ENCODE results near the gene IPO4. TPM values are rescaled to one million over a fixed set of nuclear protein-coding genes. Genes with fewer than 3 reads are reported as not detected.

The IPO4 gene
- total RNA-seq (2021; ENCODE audit: unreplicated experiment) (102 TPM), Bru-seq, nascent RNA (percentile 75 among the genes with signal in this experiment), BruChase-seq, experiment 1, labeled RNA remaining after a 6-hour chase (percentile 91 among the genes with signal in this experiment), BruChase-seq, experiment 2, labeled RNA remaining after a 2-hour chase (percentile 87 among the genes with signal in this experiment)
- 45.2 and 47.1 TPM in 2 replicates for polyA plus RNA-seq (2012)
- long read RNA-seq, transcript IPO4-201 (30 exons, 3,646 nt): major isoform, 25 of 85 reads
- long read RNA-seq, partial matches to known transcripts: 23 of 85 reads
- long read RNA-seq, other reads (novel, unspliced or antisense): 37 of 85 reads

- ATAC-seq (peak; percentile 90), DNase-seq (ENCODE audit: low read depth, low spot score) (peak; percentile 95)
- H3K4me3 ChIP-seq (replicated peaks in 1 of 2; ENCODE audit: low read depth in 1 of 2, low read length in 2 of 2): peak within 1 kb of the TSS; percentile 89 to 94
- H2AFZ ChIP-seq (ENCODE audit: low read depth, low read length, poor library complexity, severe bottlenecking): no peak within 1 kb of the TSS
- POLR2A ChIA-PET: interaction anchor here (0.8 to 1.6 kb wide), 7 partner anchors 25 to 94 kb away, joined by 3 to 5 read pairs (median 3); partner anchors contain the start of genes CHMP4A, DCAF11, EMC9 and NRL
- H3K9me3 ChIP-seq (ENCODE audit: control insufficient read depth in 1 of 2, insufficient read depth in 1 of 2, low read depth in 1 of 2, low read length in 2 of 2): no peaks in the 10 kb centered on the region
- CTCF ChIA-PET: interaction anchor here (0.8 to 1.5 kb wide), 2 partner anchors 27 to 243 kb away, joined by 3 to 4 read pairs; partner anchors contain the start of gene IRF9
- H3K9ac ChIP-seq (ENCODE audit: low read length): peak within 1 kb of the TSS; percentile 77
- no peaks in the 10 kb centered on the region for H3K9me2 ChIP-seq (ENCODE audit: insufficient read depth)
- H3K36me3 ChIP-seq (ENCODE audit: control insufficient read depth in 1 of 2, insufficient read depth in 2 of 2, low read length in 2 of 2): peaks cover 39 to 42% of the 10 kb centered on the region in 2 experiments; a peak in 3 of 4 replicates
- BruUV-seq (replicated peaks): no TSS peak
- H3K4me2 ChIP-seq (ENCODE audit: low read length): peak within 1 kb of the TSS; percentile 91
- H3K27ac ChIP-seq (ENCODE audit: low read depth, low read length): peak within 1 kb of the TSS; percentile 98
- intact Hi-C loops (cut with micrococcal nuclease): no loop called here
- no peaks in the 10 kb centered on the region for H4K20me1 ChIP-seq (ENCODE audit: insufficient read depth)
- H3K79me2 ChIP-seq (ENCODE audit: insufficient read depth, low read length): peaks cover 45% of the 10 kb centered on the region
- H3K27me3 ChIP-seq (ENCODE audit: insufficient read depth, low read length): no peaks in the 10 kb centered on the region
- H3K4me1 ChIP-seq (ENCODE audit: control insufficient read depth in 1 of 2, insufficient read depth in 2 of 2, low read length in 2 of 2): peaks cover 16 to 17% of the 10 kb centered on the region in 2 experiments
- RAD21 ChIA-PET (ENCODE audit: low non-redundant PET in 1 of 2, low total read pairs in 2 of 2, uncharacterized antibody in 2 of 2, unreplicated experiment in 2 of 2): no interaction called here
- peak; percentile 65 for TF ChIP-seq TCF7L2 (IDR thresholded peaks at IDR 0.05; ENCODE audit: borderline replicate concordance, extremely low read depth, insufficient read depth, insufficient read length)
- peak; percentile 97 for TF ChIP-seq SIN3A (IDR thresholded peaks at IDR 0.05; ENCODE audit: low read depth)
- TF ChIP-seq, protein P1, sequence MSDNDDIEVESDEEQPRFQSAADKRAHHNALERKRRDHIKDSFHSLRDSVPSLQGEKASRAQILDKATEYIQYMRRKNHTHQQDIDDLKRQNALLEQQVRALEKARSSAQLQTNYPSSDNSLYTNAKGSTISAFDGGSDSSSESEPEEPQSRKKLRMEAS (IDR thresholded peaks at IDR 0.05): peak; percentile 100
- peak; percentile 79 for TF ChIP-seq SP1 (IDR thresholded peaks at IDR 0.05; ENCODE audit: low read depth)
- peak; percentile 57; the same call in 1 of the 2 replicates for TF ChIP-seq ELF1 (IDR thresholded peaks at IDR 0.05; ENCODE audit: borderline replicate concordance, low read depth)
- peak; percentile 88 for TF ChIP-seq POLR2A (IDR thresholded peaks at IDR 0.05; ENCODE audit: borderline replicate concordance, extremely low read depth, insufficient read depth, insufficient read length)
- TF ChIP-seq, protein P2, sequence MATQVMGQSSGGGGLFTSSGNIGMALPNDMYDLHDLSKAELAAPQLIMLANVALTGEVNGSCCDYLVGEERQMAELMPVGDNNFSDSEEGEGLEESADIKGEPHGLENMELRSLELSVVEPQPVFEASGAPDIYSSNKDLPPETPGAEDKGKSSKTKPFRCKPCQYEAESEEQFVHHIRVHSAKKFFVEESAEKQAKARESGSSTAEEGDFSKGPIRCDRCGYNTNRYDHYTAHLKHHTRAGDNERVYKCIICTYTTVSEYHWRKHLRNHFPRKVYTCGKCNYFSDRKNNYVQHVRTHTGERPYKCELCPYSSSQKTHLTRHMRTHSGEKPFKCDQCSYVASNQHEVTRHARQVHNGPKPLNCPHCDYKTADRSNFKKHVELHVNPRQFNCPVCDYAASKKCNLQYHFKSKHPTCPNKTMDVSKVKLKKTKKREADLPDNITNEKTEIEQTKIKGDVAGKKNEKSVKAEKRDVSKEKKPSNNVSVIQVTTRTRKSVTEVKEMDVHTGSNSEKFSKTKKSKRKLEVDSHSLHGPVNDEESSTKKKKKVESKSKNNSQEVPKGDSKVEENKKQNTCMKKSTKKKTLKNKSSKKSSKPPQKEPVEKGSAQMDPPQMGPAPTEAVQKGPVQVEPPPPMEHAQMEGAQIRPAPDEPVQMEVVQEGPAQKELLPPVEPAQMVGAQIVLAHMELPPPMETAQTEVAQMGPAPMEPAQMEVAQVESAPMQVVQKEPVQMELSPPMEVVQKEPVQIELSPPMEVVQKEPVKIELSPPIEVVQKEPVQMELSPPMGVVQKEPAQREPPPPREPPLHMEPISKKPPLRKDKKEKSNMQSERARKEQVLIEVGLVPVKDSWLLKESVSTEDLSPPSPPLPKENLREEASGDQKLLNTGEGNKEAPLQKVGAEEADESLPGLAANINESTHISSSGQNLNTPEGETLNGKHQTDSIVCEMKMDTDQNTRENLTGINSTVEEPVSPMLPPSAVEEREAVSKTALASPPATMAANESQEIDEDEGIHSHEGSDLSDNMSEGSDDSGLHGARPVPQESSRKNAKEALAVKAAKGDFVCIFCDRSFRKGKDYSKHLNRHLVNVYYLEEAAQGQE (IDR thresholded peaks at IDR 0.05; ENCODE audit: low read depth): no peak
- TF ChIP-seq POLR2AphosphoS5 (IDR thresholded peaks at IDR 0.05; ENCODE audit: low read depth, low read length): peak; percentile 89
- peak; percentile 97 for TF ChIP-seq CBX3 (IDR thresholded peaks at IDR 0.05; ENCODE audit: low read depth)
- no peak for TF ChIP-seq CEBPB (IDR thresholded peaks at IDR 0.05; ENCODE audit: low read depth)
- peak; percentile 85 for TF ChIP-seq YY1 (IDR thresholded peaks at IDR 0.05; ENCODE audit: extremely low read depth, insufficient replicate concordance, low read depth, low read length)
- TF ChIP-seq ZBTB33 (IDR thresholded peaks at IDR 0.05; ENCODE audit: extremely low read depth, insufficient replicate concordance, low read length): peak; percentile 61
- TF ChIP-seq ATF3 (IDR thresholded peaks at IDR 0.05): no peak
- peak; percentile 60 for TF ChIP-seq EGR1 (IDR thresholded peaks at IDR 0.05; ENCODE audit: low read depth)
- TF ChIP-seq EZH2 (IDR thresholded peaks at IDR 0.05): no peak
- TF ChIP-seq FOSL1 (IDR thresholded peaks at IDR 0.05; ENCODE audit: low read depth): no peak; the same call in 1 of the 2 replicates
- TF ChIP-seq RAD21 (IDR thresholded peaks at IDR 0.05; ENCODE audit: low read depth): no peak
Measured at GRCh38 chr14:24188251-24189058, at the start of gene IPO4. Gene IPO4, minus strand, starts transcription at chr14:24188816. Its CDS starts 29 bp downstream, at chr14:24188787.
